Prostate gland (tissue), 2 donors: ENCODE measurements around the gene CPED1.

Source experiments
- POLR2AphosphoS5 ChIP-seq: sonication (generic); formaldehyde crosslinking; IDR thresholded peaks from one replicate; pipeline ENCODE4 v1.6.1; 2017; ENCODE audit warnings: antibody characterized with exemption
- TF ChIP-seq, protein P1 (sequence below), 4 experiments: fragments of 200-600 bp in 2 of 4; fragments of 450-650 bp in 2 of 4; sonication (generic) in 2 of 4; IDR thresholded peaks; 1 replicate in 3 of 4; 2 replicates in 1 of 4; pipeline ENCODE4 v1.5.1; 2016 to 2019; ENCODE audit warnings: antibody characterized with exemption in 4 of 4, mild to moderate bottlenecking in 2 of 4, moderate library complexity in 2 of 4

DNA sequence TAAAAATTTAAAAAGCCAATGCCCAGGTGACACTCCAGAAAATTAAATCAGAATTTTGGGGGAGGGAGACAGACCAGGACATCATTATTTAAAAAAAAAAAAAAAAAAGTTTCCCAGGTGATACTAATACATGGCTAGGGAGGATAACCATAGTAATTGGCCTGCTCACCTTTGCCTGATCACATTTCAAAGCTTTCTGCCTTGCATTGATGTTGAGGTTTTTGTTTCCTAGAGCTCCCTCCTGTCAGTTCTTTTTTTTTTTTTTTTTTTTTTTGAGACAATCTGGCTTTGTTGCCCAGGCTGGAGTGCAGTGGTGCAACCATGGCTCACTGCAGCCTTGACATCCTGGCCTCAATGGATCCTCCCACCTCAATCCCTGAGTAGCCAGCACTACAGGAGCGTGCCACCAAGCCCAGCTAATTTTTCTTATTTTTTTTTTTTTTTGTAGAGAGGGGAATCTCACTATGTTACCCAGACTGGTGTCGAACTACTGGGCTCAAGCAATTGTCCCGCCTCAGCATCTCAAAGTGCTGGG, 38.1 kb downstream of the CPED1 start:
- TF ChIP-seq, protein P1, sequence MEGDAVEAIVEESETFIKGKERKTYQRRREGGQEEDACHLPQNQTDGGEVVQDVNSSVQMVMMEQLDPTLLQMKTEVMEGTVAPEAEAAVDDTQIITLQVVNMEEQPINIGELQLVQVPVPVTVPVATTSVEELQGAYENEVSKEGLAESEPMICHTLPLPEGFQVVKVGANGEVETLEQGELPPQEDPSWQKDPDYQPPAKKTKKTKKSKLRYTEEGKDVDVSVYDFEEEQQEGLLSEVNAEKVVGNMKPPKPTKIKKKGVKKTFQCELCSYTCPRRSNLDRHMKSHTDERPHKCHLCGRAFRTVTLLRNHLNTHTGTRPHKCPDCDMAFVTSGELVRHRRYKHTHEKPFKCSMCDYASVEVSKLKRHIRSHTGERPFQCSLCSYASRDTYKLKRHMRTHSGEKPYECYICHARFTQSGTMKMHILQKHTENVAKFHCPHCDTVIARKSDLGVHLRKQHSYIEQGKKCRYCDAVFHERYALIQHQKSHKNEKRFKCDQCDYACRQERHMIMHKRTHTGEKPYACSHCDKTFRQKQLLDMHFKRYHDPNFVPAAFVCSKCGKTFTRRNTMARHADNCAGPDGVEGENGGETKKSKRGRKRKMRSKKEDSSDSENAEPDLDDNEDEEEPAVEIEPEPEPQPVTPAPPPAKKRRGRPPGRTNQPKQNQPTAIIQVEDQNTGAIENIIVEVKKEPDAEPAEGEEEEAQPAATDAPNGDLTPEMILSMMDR (IDR thresholded peaks at IDR 0.05), result no peak
- TF ChIP-seq POLR2AphosphoS5, result no peak
